ENCODE measurements around the gene CBY1.
"Not testable (repeated sequence)": the region's sequence is repeated elsewhere in the genome, so short reads cannot be mapped to it uniquely, and the experiment has no call there.

Gene CBY1

GRCh38 chr22:38618682-38619081 is 37.8 kb upstream of the CBY1 start:
- Histone ChIP-seq H3K4me1 (ENCODE audit: insufficient read depth, low read length) (peaks cover 7% of the 10 kb centered on the region; the same call in 1 of the 2 replicates), H3K27ac (ENCODE audit: low read depth, low read length) (no peak overlapping the region), H3K27me3 (ENCODE audit: insufficient read depth, low read length) (no peaks in the 10 kb centered on the region), H3K4me3 (ENCODE audit: low read length) (no peak overlapping the region), H3K36me3 (ENCODE audit: insufficient read depth, low read length) (peaks cover 39% of the 10 kb centered on the region), H3K9ac (ENCODE audit: low read depth, low read length) (no peak overlapping the region), H3K9me3 (ENCODE audit: insufficient read depth, low read depth, low read length) (peaks cover 5% of the 10 kb centered on the region; the same call in 1 of the 2 replicates)
- 95% methylated on average over 2 of the region's 2 CpGs for WGBS

- WGBS, result 91% methylated on average over 4 of the region's 4 CpGs
- Histone ChIP-seq H3K27me3 (ENCODE audit: insufficient read depth, low read length) (no peaks in the 10 kb centered on the region), H3K36me3 (ENCODE audit: insufficient read depth, low read length) (peaks cover 35% of the 10 kb centered on the region), H3K9ac (ENCODE audit: low read depth, low read length) (no peak overlapping the region), H3K27ac (ENCODE audit: low read depth, low read length) (no peak overlapping the region), H3K4me1 (ENCODE audit: insufficient read depth, low read length) (no peaks in the 10 kb centered on the region), H3K4me3 (ENCODE audit: low read length) (no peak overlapping the region), H3K9me3 (ENCODE audit: insufficient read depth, low read depth, low read length) (peaks cover 3% of the 10 kb centered on the region; the same call in 1 of the 2 replicates)
These were observed 33.1 kb upstream of the CBY1 start for GRCh38 chr22:38623351-38623750.

- WGBS, result 92% methylated on average over 5 of the region's 5 CpGs
- H3K27me3 ChIP-seq (ENCODE audit: insufficient read depth, low read length), result no peaks in the 10 kb centered on the region
- H3K36me3 ChIP-seq (ENCODE audit: insufficient read depth, low read length), result peaks cover 24% of the 10 kb centered on the region; the same call in 1 of the 2 replicates
- H3K9ac ChIP-seq (ENCODE audit: low read depth, low read length), result no peak overlapping the region
- H3K4me3 ChIP-seq (ENCODE audit: low read length), result no peak overlapping the region
- no peaks in the 10 kb centered on the region for H3K4me1 ChIP-seq (ENCODE audit: insufficient read depth, low read length)
- no peaks in the 10 kb centered on the region for H3K9me3 ChIP-seq (ENCODE audit: insufficient read depth, low read depth, low read length)
- H3K27ac ChIP-seq (ENCODE audit: low read depth, low read length), result no peak overlapping the region
These were observed 28.0 kb upstream of the CBY1 start for GRCh38 chr22:38628444-38628843.

GRCh38 chr22:38629108-38629507 is 27.3 kb upstream of the CBY1 start:
- no peak overlapping the region for H3K4me3 ChIP-seq (ENCODE audit: low read length)
- H3K27me3 ChIP-seq (ENCODE audit: insufficient read depth, low read length), result no peaks in the 10 kb centered on the region
- no peaks in the 10 kb centered on the region for H3K9me3 ChIP-seq (ENCODE audit: insufficient read depth, low read depth, low read length)
- H3K36me3 ChIP-seq (ENCODE audit: insufficient read depth, low read length), result peaks cover 24% of the 10 kb centered on the region; the same call in 1 of the 2 replicates
- no peaks in the 10 kb centered on the region for H3K4me1 ChIP-seq (ENCODE audit: insufficient read depth, low read length)
- 88% methylated on average over 4 of the region's 4 CpGs for WGBS
- H3K27ac ChIP-seq (ENCODE audit: low read depth, low read length), result no peak overlapping the region
- no peak overlapping the region for H3K9ac ChIP-seq (ENCODE audit: low read depth, low read length)

- no peaks in the 10 kb centered on the region for H3K27me3 ChIP-seq (ENCODE audit: insufficient read depth, low read length)
- no peak overlapping the region for H3K27ac ChIP-seq (ENCODE audit: low read depth, low read length)
- peaks cover 28% of the 10 kb centered on the region; the same call in 1 of the 2 replicates for H3K36me3 ChIP-seq (ENCODE audit: insufficient read depth, low read length)
- no peak overlapping the region for H3K4me3 ChIP-seq (ENCODE audit: low read length)
- H3K9me3 ChIP-seq (ENCODE audit: insufficient read depth, low read depth, low read length), result no peaks in the 10 kb centered on the region
- H3K9ac ChIP-seq (ENCODE audit: low read depth, low read length), result no peak overlapping the region
- H3K4me1 ChIP-seq (ENCODE audit: insufficient read depth, low read length), result no peaks in the 10 kb centered on the region
- 93% methylated on average over 9 of the region's 9 CpGs for whole genome bisulfite sequencing
These were observed 24.7 kb upstream of the CBY1 start for GRCh38 chr22:38631724-38632123.

- H3K9me3 ChIP-seq (ENCODE audit: insufficient read depth, low read depth, low read length), result no peaks in the 10 kb centered on the region
- H3K27me3 ChIP-seq (ENCODE audit: insufficient read depth, low read length), result no peaks in the 10 kb centered on the region
- no peaks in the 10 kb centered on the region for H3K4me1 ChIP-seq (ENCODE audit: insufficient read depth, low read length)
- H3K36me3 ChIP-seq (ENCODE audit: insufficient read depth, low read length), result peaks cover 36% of the 10 kb centered on the region; the same call in 1 of the 2 replicates
- no peak overlapping the region for H3K9ac ChIP-seq (ENCODE audit: low read depth, low read length)
- no peak overlapping the region for H3K4me3 ChIP-seq (ENCODE audit: low read length)
- WGBS, result 85% methylated on average over 3 of the region's 3 CpGs
- H3K27ac ChIP-seq (ENCODE audit: low read depth, low read length), result no peak overlapping the region
These were observed 23.9 kb upstream of the CBY1 start for GRCh38 chr22:38632528-38632927.

- Histone ChIP-seq H3K4me3 (ENCODE audit: low read length) (no peak overlapping the region), H3K4me1 (ENCODE audit: insufficient read depth, low read length) (no peaks in the 10 kb centered on the region), H3K27ac (ENCODE audit: low read depth, low read length) (no peak overlapping the region), H3K27me3 (ENCODE audit: insufficient read depth, low read length) (no peaks in the 10 kb centered on the region), H3K9me3 (ENCODE audit: insufficient read depth, low read depth, low read length) (no peaks in the 10 kb centered on the region), H3K9ac (ENCODE audit: low read depth, low read length) (no peak overlapping the region; the same call in 1 of the 2 replicates), H3K36me3 (ENCODE audit: insufficient read depth, low read length) (peaks cover 30% of the 10 kb centered on the region)
- 94% methylated on average over 2 of the region's 2 CpGs for WGBS
These were observed 18.2 kb upstream of the CBY1 start for GRCh38 chr22:38638216-38638615.

GRCh38 chr22:38638728-38639127 is 17.7 kb upstream of the CBY1 start:
- Histone ChIP-seq H3K4me1 (ENCODE audit: insufficient read depth, low read length) (no peaks in the 10 kb centered on the region), H3K27me3 (ENCODE audit: insufficient read depth, low read length) (no peaks in the 10 kb centered on the region), H3K27ac (ENCODE audit: low read depth, low read length) (no peak overlapping the region), H3K9ac (ENCODE audit: low read depth, low read length) (no peak overlapping the region), H3K9me3 (ENCODE audit: insufficient read depth, low read depth, low read length) (no peaks in the 10 kb centered on the region), H3K36me3 (ENCODE audit: insufficient read depth, low read length) (peaks cover 32% of the 10 kb centered on the region), H3K4me3 (ENCODE audit: low read length) (no peak overlapping the region)
- 95% methylated on average over 3 of the region's 3 CpGs for WGBS

GRCh38 chr22:38641476-38642040 is 14.9 kb upstream of the CBY1 start:
- H3K36me3 ChIP-seq (ENCODE audit: insufficient read depth, low read length), result peaks cover 30% of the 10 kb centered on the region
- H3K4me3 ChIP-seq (ENCODE audit: low read length), result no peak overlapping the region
- no peak overlapping the region for H3K27ac ChIP-seq (ENCODE audit: low read depth, low read length)
- WGBS, result 98% methylated on average over 7 of the region's 13 CpGs
- H3K9me3 ChIP-seq (ENCODE audit: insufficient read depth, low read depth, low read length), result no peaks in the 10 kb centered on the region
- no peaks in the 10 kb centered on the region for H3K27me3 ChIP-seq (ENCODE audit: insufficient read depth, low read length)
- no peaks in the 10 kb centered on the region for H3K4me1 ChIP-seq (ENCODE audit: insufficient read depth, low read length)
- H3K9ac ChIP-seq (ENCODE audit: low read depth, low read length), result no peak overlapping the region

GRCh38 chr22:38644245-38644644 is 12.2 kb upstream of the CBY1 start:
- not testable (repeated sequence) for H3K4me3 ChIP-seq (ENCODE audit: low read length); H3K9me3 ChIP-seq (ENCODE audit: insufficient read depth, low read depth, low read length); H3K27me3 ChIP-seq (ENCODE audit: insufficient read depth, low read length); H3K9ac ChIP-seq (ENCODE audit: low read depth, low read length); H3K4me1 ChIP-seq (ENCODE audit: insufficient read depth, low read length); H3K27ac ChIP-seq (ENCODE audit: low read depth, low read length)
- 95% methylated on average over 5 of the region's 5 CpGs for WGBS
- H3K36me3 ChIP-seq (ENCODE audit: insufficient read depth, low read length), result peaks cover 12% of the 10 kb centered on the region; the same call in 1 of the 2 replicates

GRCh38 chr22:38645430-38645829 is 11.0 kb upstream of the CBY1 start:
- Histone ChIP-seq H3K4me3 (ENCODE audit: low read length) (no peak overlapping the region), H3K27ac (ENCODE audit: low read depth, low read length) (no peak overlapping the region), H3K9ac (ENCODE audit: low read depth, low read length) (no peak overlapping the region), H3K4me1 (ENCODE audit: insufficient read depth, low read length) (no peaks in the 10 kb centered on the region), H3K9me3 (ENCODE audit: insufficient read depth, low read depth, low read length) (no peaks in the 10 kb centered on the region), H3K36me3 (ENCODE audit: insufficient read depth, low read length) (peaks cover 15% of the 10 kb centered on the region), H3K27me3 (ENCODE audit: insufficient read depth, low read length) (no peaks in the 10 kb centered on the region)
- 96% methylated on average over 6 of the region's 6 CpGs for WGBS

Measured in HUES64 (cell line).